ENCODE results near the gene ZBTB7C.

ZBTB7C gene

GRCh38 chr18:48059455-48060010 lies 349.6 kb downstream of the ZBTB7C start:
- no peaks in the 10 kb centered on the region for H3K9me3 ChIP-seq (ENCODE audit: low read length)
- H2AFZ ChIP-seq (ENCODE audit: low read depth, low read length): no peak overlapping the region
- H3K27me3 ChIP-seq (ENCODE audit: insufficient read depth, low read length): peaks cover 5% of the 10 kb centered on the region
- no peak overlapping the region for H3K4me3 ChIP-seq (ENCODE audit: low read length)
- no peaks in the 10 kb centered on the region for H3K4me1 ChIP-seq (ENCODE audit: insufficient read depth, low read length)
- no peaks in the 10 kb centered on the region for H3K36me3 ChIP-seq (ENCODE audit: insufficient read depth, low read length)

GRCh38 chr18:48058486-48058885 lies 350.7 kb downstream of the ZBTB7C start:
- Histone ChIP-seq H2AFZ (ENCODE audit: low read depth, low read length) (no peak overlapping the region), H3K36me3 (ENCODE audit: insufficient read depth, low read length) (no peaks in the 10 kb centered on the region), H3K9me3 (ENCODE audit: low read length) (no peaks in the 10 kb centered on the region), H3K27me3 (ENCODE audit: insufficient read depth, low read length) (peaks cover 5% of the 10 kb centered on the region), H3K4me3 (ENCODE audit: low read length) (no peak overlapping the region), H3K4me1 (ENCODE audit: insufficient read depth, low read length) (no peaks in the 10 kb centered on the region)

- peaks cover 5% of the 10 kb centered on the region for H3K27me3 ChIP-seq (ENCODE audit: insufficient read depth, low read length)
- no peaks in the 10 kb centered on the region for H3K36me3 ChIP-seq (ENCODE audit: insufficient read depth, low read length)
- H3K4me1 ChIP-seq (ENCODE audit: insufficient read depth, low read length): no peaks in the 10 kb centered on the region
- no peak overlapping the region for H3K4me3 ChIP-seq (ENCODE audit: low read length)
- no peak overlapping the region for H2AFZ ChIP-seq (ENCODE audit: low read depth, low read length)
- no peaks in the 10 kb centered on the region for H3K9me3 ChIP-seq (ENCODE audit: low read length)
These were observed 352.2 kb downstream of the ZBTB7C start for GRCh38 chr18:48057018-48057417.

- no peaks in the 10 kb centered on the region for H3K36me3 ChIP-seq (ENCODE audit: insufficient read depth, low read length)
- H2AFZ ChIP-seq (ENCODE audit: low read depth, low read length): no peak overlapping the region
- no peaks in the 10 kb centered on the region for H3K9me3 ChIP-seq (ENCODE audit: low read length)
- peaks cover 8% of the 10 kb centered on the region for H3K27me3 ChIP-seq (ENCODE audit: insufficient read depth, low read length)
- no peak overlapping the region for H3K4me3 ChIP-seq (ENCODE audit: low read length)
- H3K4me1 ChIP-seq (ENCODE audit: insufficient read depth, low read length): no peaks in the 10 kb centered on the region
These were observed 353.8 kb downstream of the ZBTB7C start for GRCh38 chr18:48055351-48055750.

GRCh38 chr18:48053881-48054816 lies 355.0 kb downstream of the ZBTB7C start:
- Histone ChIP-seq H3K27me3 (ENCODE audit: insufficient read depth, low read length) (peaks cover 8% of the 10 kb centered on the region), H3K4me3 (ENCODE audit: low read length) (no peak overlapping the region), H3K9me3 (ENCODE audit: low read length) (no peaks in the 10 kb centered on the region), H2AFZ (ENCODE audit: low read depth, low read length) (no peak overlapping the region), H3K36me3 (ENCODE audit: insufficient read depth, low read length) (no peaks in the 10 kb centered on the region), H3K4me1 (ENCODE audit: insufficient read depth, low read length) (no peaks in the 10 kb centered on the region)

DNA sequence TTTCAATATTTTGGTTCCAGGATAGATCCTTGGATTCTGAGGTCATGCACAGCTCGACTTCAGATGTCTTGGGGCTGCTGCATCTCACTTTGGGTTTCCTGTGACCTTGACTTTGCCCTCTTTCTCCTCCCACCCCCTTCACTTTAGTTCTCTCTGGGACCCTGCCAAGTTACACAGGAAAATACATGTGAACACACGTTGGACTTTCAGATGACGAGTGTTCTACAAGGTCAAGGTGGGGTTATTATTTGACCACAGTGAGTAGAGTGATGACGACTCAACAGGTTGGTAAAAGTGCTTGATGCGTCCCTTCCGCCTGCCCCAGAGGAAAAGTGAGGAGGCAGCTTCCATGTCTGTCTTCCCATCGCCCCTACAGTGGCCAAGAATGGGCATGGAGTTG lies 356.3 kb downstream of the ZBTB7C start:
- no peak overlapping the region for H3K4me3 ChIP-seq (ENCODE audit: low read length)
- no peaks in the 10 kb centered on the region for H3K36me3 ChIP-seq (ENCODE audit: insufficient read depth, low read length)
- no peaks in the 10 kb centered on the region for H3K4me1 ChIP-seq (ENCODE audit: insufficient read depth, low read length)
- H2AFZ ChIP-seq (ENCODE audit: low read depth, low read length): no peak overlapping the region
- no peaks in the 10 kb centered on the region for H3K9me3 ChIP-seq (ENCODE audit: low read length)
- peaks cover 3% of the 10 kb centered on the region for H3K27me3 ChIP-seq (ENCODE audit: insufficient read depth, low read length)

DNA sequence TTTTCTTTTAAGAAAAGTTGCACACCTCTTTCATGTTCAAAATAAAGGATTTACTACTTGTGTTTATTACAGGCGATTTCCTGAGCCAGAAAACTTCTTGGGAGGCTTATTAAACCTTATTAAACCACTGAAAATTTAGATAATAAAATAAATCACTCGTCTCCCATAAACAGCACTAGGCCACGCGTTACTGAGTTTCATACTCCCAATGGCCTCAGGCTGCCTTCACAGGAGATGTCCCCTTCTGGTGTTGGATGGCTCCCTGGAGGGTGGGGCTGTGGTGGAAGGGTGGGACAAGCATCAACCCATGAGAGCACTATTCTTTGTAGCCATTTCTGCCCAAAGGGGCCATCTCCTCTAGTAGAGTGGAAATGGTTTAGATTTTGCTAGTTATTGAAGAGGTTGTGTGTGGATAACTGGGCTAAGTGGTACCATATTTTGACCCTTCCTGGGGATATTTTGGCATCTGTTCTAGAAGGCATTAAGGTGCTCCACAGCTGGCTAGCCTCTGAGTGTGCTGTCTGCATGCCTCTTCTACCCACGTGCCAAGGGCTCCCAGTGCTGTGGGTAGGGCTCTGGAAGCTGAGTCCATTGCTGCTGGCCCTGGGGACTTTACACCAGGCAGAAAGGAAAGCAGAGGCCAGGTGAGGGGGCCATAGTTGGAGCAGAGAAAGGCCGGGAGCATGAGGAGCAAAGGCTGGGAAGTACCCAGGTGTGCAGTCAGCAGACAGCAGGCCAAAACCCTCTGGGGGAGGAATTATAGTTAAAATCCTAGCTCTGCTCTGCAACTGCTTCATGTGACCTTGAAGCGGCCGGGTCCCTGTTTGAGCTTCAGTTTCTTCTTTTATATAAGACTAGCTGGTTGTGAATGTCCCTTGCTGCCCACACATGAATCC lies 357.0 kb downstream of the ZBTB7C start:
- peaks cover 3% of the 10 kb centered on the region for H3K27me3 ChIP-seq (ENCODE audit: insufficient read depth, low read length)
- no peak overlapping the region for H2AFZ ChIP-seq (ENCODE audit: low read depth, low read length)
- no peaks in the 10 kb centered on the region for H3K4me1 ChIP-seq (ENCODE audit: insufficient read depth, low read length)
- no peaks in the 10 kb centered on the region for H3K36me3 ChIP-seq (ENCODE audit: insufficient read depth, low read length)
- no peaks in the 10 kb centered on the region for H3K9me3 ChIP-seq (ENCODE audit: low read length)
- no peak overlapping the region for H3K4me3 ChIP-seq (ENCODE audit: low read length)

DNA sequence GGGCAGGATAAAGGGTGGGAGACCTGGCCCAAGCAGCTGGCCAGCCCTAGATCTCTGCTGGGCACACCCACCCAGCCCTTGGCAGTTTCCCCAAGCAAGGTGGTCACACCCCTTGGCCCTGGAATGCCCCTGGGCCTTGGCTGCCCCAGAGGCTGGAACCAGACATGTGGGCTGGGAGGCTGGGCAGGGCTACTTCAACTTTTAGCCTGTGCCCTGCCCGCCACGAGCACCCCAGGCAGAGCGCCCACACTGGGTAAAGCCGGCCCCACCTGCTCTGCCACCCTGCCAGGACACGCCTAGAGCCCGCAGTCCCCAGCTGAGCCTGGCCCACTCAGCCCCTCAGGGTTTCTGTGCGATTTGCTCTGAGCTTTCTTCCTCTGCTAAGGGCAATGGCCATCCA lies 359.0 kb downstream of the ZBTB7C start:
- peaks cover 3% of the 10 kb centered on the region for H3K27me3 ChIP-seq (ENCODE audit: insufficient read depth, low read length)
- no peaks in the 10 kb centered on the region for H3K36me3 ChIP-seq (ENCODE audit: insufficient read depth, low read length)
- no peaks in the 10 kb centered on the region for H3K4me1 ChIP-seq (ENCODE audit: insufficient read depth, low read length)
- H3K4me3 ChIP-seq (ENCODE audit: low read length): no peak overlapping the region
- H3K9me3 ChIP-seq (ENCODE audit: low read length): no peaks in the 10 kb centered on the region
- no peak overlapping the region for H2AFZ ChIP-seq (ENCODE audit: low read depth, low read length)

DNA sequence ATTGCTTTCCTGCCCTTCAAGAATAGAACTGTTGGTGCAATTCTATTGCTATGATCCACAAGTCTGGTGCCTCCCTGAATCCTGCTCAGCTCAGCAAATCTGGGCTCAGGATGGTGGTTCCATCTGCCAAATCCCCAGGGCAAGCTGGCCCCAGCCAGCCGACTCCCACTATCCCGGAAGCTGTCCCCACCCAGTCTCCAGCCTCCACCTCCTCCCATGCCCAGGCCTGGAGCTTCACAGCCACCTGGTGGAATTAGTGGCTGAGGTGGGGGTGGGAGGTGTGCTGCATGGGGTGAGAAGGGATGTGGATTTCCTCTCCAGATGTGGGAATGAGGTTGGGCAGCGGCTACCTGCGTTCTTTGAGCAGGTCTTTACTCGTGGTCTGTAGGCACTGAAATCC lies 359.4 kb downstream of the ZBTB7C start:
- no peaks in the 10 kb centered on the region for H3K36me3 ChIP-seq (ENCODE audit: insufficient read depth, low read length)
- no peaks in the 10 kb centered on the region for H3K9me3 ChIP-seq (ENCODE audit: low read length)
- H3K4me3 ChIP-seq (ENCODE audit: low read length): no peak overlapping the region
- peaks cover 3% of the 10 kb centered on the region for H3K27me3 ChIP-seq (ENCODE audit: insufficient read depth, low read length)
- H2AFZ ChIP-seq (ENCODE audit: low read depth, low read length): no peak overlapping the region
- H3K4me1 ChIP-seq (ENCODE audit: insufficient read depth, low read length): no peaks in the 10 kb centered on the region

GRCh38 chr18:48048251-48048650 lies 360.9 kb downstream of the ZBTB7C start:
- H3K4me3 ChIP-seq (ENCODE audit: low read length): no peak overlapping the region
- H3K9me3 ChIP-seq (ENCODE audit: low read length): no peaks in the 10 kb centered on the region
- H3K36me3 ChIP-seq (ENCODE audit: insufficient read depth, low read length): no peaks in the 10 kb centered on the region
- no peak overlapping the region for H2AFZ ChIP-seq (ENCODE audit: low read depth, low read length)
- H3K4me1 ChIP-seq (ENCODE audit: insufficient read depth, low read length): no peaks in the 10 kb centered on the region
- peaks cover 3% of the 10 kb centered on the region for H3K27me3 ChIP-seq (ENCODE audit: insufficient read depth, low read length)

- no peaks in the 10 kb centered on the region for H3K36me3 ChIP-seq (ENCODE audit: insufficient read depth, low read length)
- H3K9me3 ChIP-seq (ENCODE audit: low read length): no peaks in the 10 kb centered on the region
- H3K4me1 ChIP-seq (ENCODE audit: insufficient read depth, low read length): no peaks in the 10 kb centered on the region
- H3K27me3 ChIP-seq (ENCODE audit: insufficient read depth, low read length): peaks cover 3% of the 10 kb centered on the region
- no peak overlapping the region for H3K4me3 ChIP-seq (ENCODE audit: low read length)
- no peak overlapping the region for H2AFZ ChIP-seq (ENCODE audit: low read depth, low read length)
These were observed 362.3 kb downstream of the ZBTB7C start for GRCh38 chr18:48046843-48047242.

DNA sequence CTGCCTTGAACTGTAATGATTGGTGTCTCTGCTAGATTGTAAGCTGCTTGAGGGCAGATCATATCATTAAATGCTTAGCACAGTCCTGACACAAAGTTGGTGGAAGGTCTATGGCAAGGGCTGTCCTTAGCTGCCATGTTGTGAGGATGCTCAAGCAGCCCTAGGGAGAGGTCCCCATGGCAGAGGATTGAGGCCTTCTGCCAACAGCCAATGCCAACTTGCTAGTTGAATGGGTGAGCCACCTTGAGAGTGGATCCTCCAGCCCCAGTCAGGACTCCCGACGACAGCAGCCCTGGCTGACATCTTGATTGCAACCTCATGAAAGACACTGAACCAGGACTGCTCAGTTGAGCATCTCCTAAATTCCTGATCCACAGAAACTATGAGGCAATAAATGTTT lies 363.4 kb downstream of the ZBTB7C start:
- no peak overlapping the region for H3K4me3 ChIP-seq (ENCODE audit: low read length)
- no peak overlapping the region for H2AFZ ChIP-seq (ENCODE audit: low read depth, low read length)
- no peaks in the 10 kb centered on the region for H3K9me3 ChIP-seq (ENCODE audit: low read length)
- no peaks in the 10 kb centered on the region for H3K4me1 ChIP-seq (ENCODE audit: insufficient read depth, low read length)
- no peaks in the 10 kb centered on the region for H3K36me3 ChIP-seq (ENCODE audit: insufficient read depth, low read length)
- H3K27me3 ChIP-seq (ENCODE audit: insufficient read depth, low read length): peaks cover 3% of the 10 kb centered on the region

DNA sequence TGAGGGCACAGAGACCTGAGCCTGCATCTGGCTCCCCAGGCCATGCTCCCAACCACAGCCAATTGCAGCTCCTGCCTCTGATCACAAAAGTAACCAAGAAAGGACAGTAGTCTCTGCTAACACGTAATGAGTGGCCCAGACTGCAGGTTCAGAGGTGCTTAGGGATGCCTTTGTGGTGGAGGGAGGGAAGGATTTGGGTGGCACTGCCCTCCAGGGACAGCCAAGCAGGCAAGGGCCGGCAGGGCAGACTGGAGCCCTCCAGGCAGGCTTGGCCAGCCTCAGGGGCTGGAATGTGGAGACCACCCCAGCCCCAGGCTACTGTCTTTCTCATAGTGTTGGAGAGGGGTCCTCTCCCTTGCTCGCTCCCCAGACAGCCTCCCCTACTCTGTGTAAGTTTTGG lies 364.2 kb downstream of the ZBTB7C start:
- no peak overlapping the region for H3K4me3 ChIP-seq (ENCODE audit: low read length)
- H3K4me1 ChIP-seq (ENCODE audit: insufficient read depth, low read length): no peaks in the 10 kb centered on the region
- no peaks in the 10 kb centered on the region for H3K9me3 ChIP-seq (ENCODE audit: low read length)
- H2AFZ ChIP-seq (ENCODE audit: low read depth, low read length): no peak overlapping the region
- H3K36me3 ChIP-seq (ENCODE audit: insufficient read depth, low read length): no peaks in the 10 kb centered on the region
- H3K27me3 ChIP-seq (ENCODE audit: insufficient read depth, low read length): no peaks in the 10 kb centered on the region
